ENCODE data around the gene CDH16.
"Not testable (repeated sequence)": the region's sequence is repeated elsewhere in the genome, so short reads cannot be mapped to it uniquely, and the experiment has no call there.

The CDH16 gene

DNA sequence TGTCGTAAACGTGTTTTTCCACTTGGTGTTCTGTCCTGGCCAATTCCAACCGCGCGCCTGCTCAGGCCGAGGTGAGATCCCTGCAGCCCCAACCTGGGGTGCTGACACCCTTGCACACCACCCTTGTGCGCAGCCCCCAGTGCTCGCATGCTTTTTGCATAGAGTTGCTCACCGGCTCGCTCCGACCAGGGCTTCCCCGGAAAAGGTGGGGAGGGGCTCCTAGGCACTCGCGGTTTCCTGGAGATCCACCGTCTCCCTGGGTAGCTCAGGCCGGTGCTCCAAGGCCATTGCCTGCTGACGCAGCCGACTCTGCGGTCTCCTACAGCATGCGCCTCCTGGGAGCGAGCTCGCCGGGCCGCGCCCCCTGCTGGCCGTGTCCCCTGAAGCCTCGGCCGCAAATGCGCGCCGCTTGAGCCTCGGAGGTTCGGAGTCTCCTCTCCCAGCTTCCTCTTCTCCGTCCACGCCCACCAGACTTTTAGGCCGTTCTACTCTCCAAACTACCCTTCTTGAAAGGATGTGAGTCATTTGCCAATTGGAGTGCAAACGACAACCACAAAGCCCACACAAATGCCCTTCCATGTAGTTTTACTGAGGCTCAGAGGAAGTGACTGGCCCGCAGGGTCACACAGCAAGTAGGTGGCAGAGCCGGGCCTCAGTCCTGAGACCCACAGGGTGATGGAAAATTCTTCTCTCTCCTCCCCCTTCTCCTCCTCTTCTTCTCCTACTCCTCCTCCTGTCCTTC, 45.6 kb downstream of the CDH16 start:
- FAIRE-seq: peak; percentile 97
- peak; percentile 84 for DNase-seq (ENCODE audit: insufficient read length, low spot score)
- TF ChIP-seq SPI1 (IDR thresholded peaks at IDR 0.05; ENCODE audit: low read depth, low read length) (peak; percentile 60), POU2F2 (IDR thresholded peaks at IDR 0.05; ENCODE audit: low read depth, low read length) (no peak)

- FAIRE-seq (no peak), DNase-seq (ENCODE audit: insufficient read length, low spot score) (no peak)
- TF ChIP-seq SPI1 (IDR thresholded peaks at IDR 0.05; ENCODE audit: low read depth, low read length) (no peak), POLR2A (IDR thresholded peaks at IDR 0.05; ENCODE audit: low read depth, low read length) (no peak), POLR2AphosphoS5 (IDR thresholded peaks at IDR 0.05; ENCODE audit: low read depth, low read length) (no peak), PAX5 (IDR thresholded peaks at IDR 0.05; ENCODE audit: insufficient read depth, low read length, severe bottlenecking) (no peak), TAF1 (IDR thresholded peaks at IDR 0.05; ENCODE audit: low read depth, low read length) (no peak), POU2F2 (IDR thresholded peaks at IDR 0.05; ENCODE audit: low read depth, low read length) (no peak)
Observed at GRCh38 chr16:66872559-66872942, 46.1 kb downstream of the CDH16 start.

DNA sequence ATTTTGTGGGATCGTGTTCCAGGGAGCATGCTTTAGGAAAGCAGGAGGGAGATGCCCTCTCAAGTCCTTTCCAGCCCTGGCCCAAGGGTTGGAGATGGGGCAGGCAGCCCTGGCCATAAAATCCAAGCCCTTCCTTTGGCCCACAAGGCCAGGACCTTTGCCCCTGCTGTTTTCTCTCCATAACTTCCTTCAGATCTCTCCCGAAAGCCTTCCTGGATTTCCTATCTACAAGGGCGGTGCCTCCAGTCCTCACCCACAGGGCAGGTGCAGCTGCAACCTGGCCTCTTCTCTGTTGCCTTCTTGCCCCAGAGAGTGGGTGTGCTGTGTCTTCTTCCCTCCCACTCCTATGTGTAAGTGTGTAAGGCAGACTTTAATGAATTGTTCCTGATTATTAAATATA, 46.8 kb downstream of the CDH16 start:
- TF ChIP-seq PAX5 (IDR thresholded peaks at IDR 0.05; ENCODE audit: insufficient read depth, low read length, severe bottlenecking) (no peak), POLR2AphosphoS5 (IDR thresholded peaks at IDR 0.05; ENCODE audit: low read depth, low read length) (no peak), POU2F2 (IDR thresholded peaks at IDR 0.05; ENCODE audit: low read depth, low read length) (no peak), SPI1 (IDR thresholded peaks at IDR 0.05; ENCODE audit: low read depth, low read length) (no peak), TAF1 (IDR thresholded peaks at IDR 0.05; ENCODE audit: low read depth, low read length) (no peak), POLR2A (IDR thresholded peaks at IDR 0.05; ENCODE audit: low read depth, low read length) (no peak)
- FAIRE-seq (no peak), DNase-seq (ENCODE audit: insufficient read length, low spot score) (no peak)

DNA sequence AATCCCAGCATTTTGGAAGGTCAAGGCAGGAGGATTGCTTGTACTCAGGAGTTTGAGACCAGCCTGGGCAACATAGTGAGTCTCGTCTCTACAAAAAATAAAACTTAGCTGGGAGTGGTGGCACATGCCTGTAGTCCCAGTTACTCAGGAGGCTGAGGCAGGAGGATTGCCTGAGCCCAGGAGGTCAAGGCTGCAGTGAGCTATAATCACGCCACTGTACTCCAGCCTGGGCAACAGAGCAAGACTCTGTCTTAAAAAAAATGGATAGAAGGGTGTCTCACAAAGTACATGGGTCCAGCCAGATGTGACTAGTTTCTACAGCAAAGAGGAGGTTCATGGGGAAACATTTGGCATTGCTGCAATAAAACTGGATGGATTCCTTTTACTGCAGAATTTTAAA, 47.3 kb downstream of the CDH16 start:
- FAIRE-seq; DNase-seq (ENCODE audit: insufficient read length, low spot score): not testable (repeated sequence)

GRCh38 chr16:66869424-66869823, 49.3 kb downstream of the CDH16 start:
- DNase-seq (ENCODE audit: insufficient read length, low spot score) (no peak), FAIRE-seq (no peak)
- TF ChIP-seq POU2F2 (IDR thresholded peaks at IDR 0.05; ENCODE audit: low read depth, low read length): no peak
- TF ChIP-seq POLR2AphosphoS5 (IDR thresholded peaks at IDR 0.05; ENCODE audit: low read depth, low read length): no peak
- no peak for TF ChIP-seq TAF1 (IDR thresholded peaks at IDR 0.05; ENCODE audit: low read depth, low read length)
- no peak for TF ChIP-seq PAX5 (IDR thresholded peaks at IDR 0.05; ENCODE audit: insufficient read depth, low read length, severe bottlenecking)
- TF ChIP-seq POLR2A (IDR thresholded peaks at IDR 0.05; ENCODE audit: low read depth, low read length): no peak
- no peak for TF ChIP-seq SPI1 (IDR thresholded peaks at IDR 0.05; ENCODE audit: low read depth, low read length)

- no peak for FAIRE-seq
- no peak for TF ChIP-seq POLR2AphosphoS5 (IDR thresholded peaks at IDR 0.05; ENCODE audit: low read depth, low read length)
- no peak for TF ChIP-seq TAF1 (IDR thresholded peaks at IDR 0.05; ENCODE audit: low read depth, low read length)
- TF ChIP-seq POU2F2 (IDR thresholded peaks at IDR 0.05; ENCODE audit: low read depth, low read length): no peak
- no peak for TF ChIP-seq PAX5 (IDR thresholded peaks at IDR 0.05; ENCODE audit: insufficient read depth, low read length, severe bottlenecking)
- TF ChIP-seq POLR2A (IDR thresholded peaks at IDR 0.05; ENCODE audit: low read depth, low read length): no peak
- TF ChIP-seq SPI1 (IDR thresholded peaks at IDR 0.05; ENCODE audit: low read depth, low read length): no peak
- DNase-seq (ENCODE audit: insufficient read length, low spot score): no peak
Observed at GRCh38 chr16:66863707-66864106, 55.0 kb downstream of the CDH16 start.

- FAIRE-seq (no peak), DNase-seq (ENCODE audit: insufficient read length, low spot score) (no peak)
- TF ChIP-seq PAX5 (IDR thresholded peaks at IDR 0.05; ENCODE audit: insufficient read depth, low read length, severe bottlenecking) (no peak), POLR2AphosphoS5 (IDR thresholded peaks at IDR 0.05; ENCODE audit: low read depth, low read length) (no peak), TAF1 (IDR thresholded peaks at IDR 0.05; ENCODE audit: low read depth, low read length) (no peak), SPI1 (IDR thresholded peaks at IDR 0.05; ENCODE audit: low read depth, low read length) (no peak), POU2F2 (IDR thresholded peaks at IDR 0.05; ENCODE audit: low read depth, low read length) (no peak), POLR2A (IDR thresholded peaks at IDR 0.05; ENCODE audit: low read depth, low read length) (no peak)
Observed at GRCh38 chr16:66862023-66862520, 56.6 kb downstream of the CDH16 start.

DNA sequence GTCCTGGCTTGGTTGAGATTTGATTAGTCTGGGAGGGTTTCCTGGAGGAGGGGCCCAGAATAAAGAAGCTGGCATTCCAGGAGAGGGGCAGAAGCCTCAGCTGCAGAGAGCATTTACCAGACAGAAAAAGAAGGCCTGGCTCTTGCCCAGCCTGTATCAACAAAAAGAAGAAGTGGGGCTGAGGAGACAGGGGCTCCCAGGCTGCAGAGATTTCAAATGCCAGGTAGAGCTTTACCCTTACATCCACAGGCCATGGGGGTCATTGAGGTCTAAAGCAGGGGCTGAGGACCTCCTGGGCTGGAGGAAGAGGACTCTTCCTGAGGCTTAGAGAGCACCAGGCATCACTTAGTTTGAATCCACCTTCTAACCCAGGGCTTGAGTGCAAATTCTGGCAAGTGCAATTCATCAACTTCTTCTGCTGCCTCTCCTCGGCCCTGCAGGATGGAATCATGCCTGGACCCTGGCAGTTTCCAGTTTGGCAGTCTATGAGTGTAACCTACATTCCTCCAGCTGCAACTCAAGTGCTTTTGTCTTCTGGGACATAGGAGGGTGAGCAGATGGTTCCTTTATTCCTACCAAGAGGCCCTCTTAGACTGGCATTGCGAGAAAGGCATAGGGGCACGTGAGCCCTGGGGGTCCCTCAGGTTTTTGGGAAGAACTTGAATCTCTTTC, 59.2 kb downstream of the CDH16 start:
- TF ChIP-seq POU2F2 (IDR thresholded peaks at IDR 0.05; ENCODE audit: low read depth, low read length) (no peak), SPI1 (IDR thresholded peaks at IDR 0.05; ENCODE audit: low read depth, low read length) (peak; percentile 10; the same call in 1 of the 2 replicates)
- FAIRE-seq (no peak), DNase-seq (ENCODE audit: insufficient read length, low spot score) (no peak)

GRCh38 chr16:66858740-66859396, 59.8 kb downstream of the CDH16 start:
- DNase-seq (ENCODE audit: insufficient read length, low spot score) (no peak), FAIRE-seq (no peak)
- no peak for TF ChIP-seq POU2F2 (IDR thresholded peaks at IDR 0.05; ENCODE audit: low read depth, low read length)
- no peak for TF ChIP-seq POLR2A (IDR thresholded peaks at IDR 0.05; ENCODE audit: low read depth, low read length)
- TF ChIP-seq SPI1 (IDR thresholded peaks at IDR 0.05; ENCODE audit: low read depth, low read length): no peak
- no peak for TF ChIP-seq TAF1 (IDR thresholded peaks at IDR 0.05; ENCODE audit: low read depth, low read length)
- TF ChIP-seq POLR2AphosphoS5 (IDR thresholded peaks at IDR 0.05; ENCODE audit: low read depth, low read length): no peak
- no peak for TF ChIP-seq PAX5 (IDR thresholded peaks at IDR 0.05; ENCODE audit: insufficient read depth, low read length, severe bottlenecking)

Data from GM12891 (cell line).